A549 treated with RU486 at 1 μM for 4 hours (cell line): ENCODE results near the gene NT5C3B. TPM values are rescaled to one million over a fixed set of nuclear protein-coding genes. Genes with fewer than 3 reads are reported as not detected.

Source experiments
- total RNA-seq: library from RNA; stranded (reverse); fragments of 200-300 nt; extraction: Qiagen RNA extraction; gene quantifications from 5 replicates; pipeline ENCODE4 v1.2.3, GENCODE V29; 2022; ENCODE audit warnings: low read depth

NT5C3B gene
- 103 to 118 TPM (median 114 TPM) in 5 replicates for total RNA-seq

DNA sequence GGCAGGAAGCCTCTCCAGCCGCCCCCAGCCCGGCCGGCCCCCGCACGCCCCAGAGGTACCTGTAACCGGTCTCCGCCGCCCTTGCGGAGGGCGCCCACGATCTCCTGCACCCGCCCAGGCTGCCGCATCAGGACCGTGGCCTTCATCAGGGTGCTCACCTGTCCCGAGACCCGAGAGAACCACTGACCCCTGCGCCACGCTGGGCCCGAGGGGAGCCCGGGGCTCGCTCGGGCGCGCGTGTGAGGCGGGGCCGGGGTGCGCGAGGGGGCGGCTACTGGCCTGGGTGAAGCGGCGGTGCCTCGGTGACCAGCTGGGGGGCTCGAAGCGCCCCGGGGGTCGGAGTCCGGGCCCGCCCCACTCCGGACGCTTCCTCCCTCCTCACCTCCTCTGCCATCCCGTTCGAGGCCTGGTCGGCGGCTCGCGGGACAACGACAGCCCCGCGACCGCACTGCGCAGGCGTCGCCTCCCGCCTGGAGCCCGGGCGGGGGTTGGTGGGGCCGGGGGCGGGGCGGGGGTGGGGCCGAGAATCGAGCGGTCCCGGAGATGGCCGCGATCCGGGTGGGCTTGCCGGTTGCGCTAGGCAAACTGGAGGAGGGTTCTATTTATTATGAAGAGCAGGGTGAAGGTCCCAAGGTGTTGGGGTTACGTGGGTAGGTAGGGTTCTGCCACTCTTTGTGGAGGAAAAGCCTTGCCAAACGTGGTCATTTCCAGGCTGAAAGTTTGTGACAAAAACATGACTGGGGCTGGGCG lies at the start of gene NT5C3B:
Gene NT5C3B, minus strand, starts transcription at position 433 of the 750 bp plus-strand sequence. Its CDS starts 39 bp downstream, at position 394.

DNA sequence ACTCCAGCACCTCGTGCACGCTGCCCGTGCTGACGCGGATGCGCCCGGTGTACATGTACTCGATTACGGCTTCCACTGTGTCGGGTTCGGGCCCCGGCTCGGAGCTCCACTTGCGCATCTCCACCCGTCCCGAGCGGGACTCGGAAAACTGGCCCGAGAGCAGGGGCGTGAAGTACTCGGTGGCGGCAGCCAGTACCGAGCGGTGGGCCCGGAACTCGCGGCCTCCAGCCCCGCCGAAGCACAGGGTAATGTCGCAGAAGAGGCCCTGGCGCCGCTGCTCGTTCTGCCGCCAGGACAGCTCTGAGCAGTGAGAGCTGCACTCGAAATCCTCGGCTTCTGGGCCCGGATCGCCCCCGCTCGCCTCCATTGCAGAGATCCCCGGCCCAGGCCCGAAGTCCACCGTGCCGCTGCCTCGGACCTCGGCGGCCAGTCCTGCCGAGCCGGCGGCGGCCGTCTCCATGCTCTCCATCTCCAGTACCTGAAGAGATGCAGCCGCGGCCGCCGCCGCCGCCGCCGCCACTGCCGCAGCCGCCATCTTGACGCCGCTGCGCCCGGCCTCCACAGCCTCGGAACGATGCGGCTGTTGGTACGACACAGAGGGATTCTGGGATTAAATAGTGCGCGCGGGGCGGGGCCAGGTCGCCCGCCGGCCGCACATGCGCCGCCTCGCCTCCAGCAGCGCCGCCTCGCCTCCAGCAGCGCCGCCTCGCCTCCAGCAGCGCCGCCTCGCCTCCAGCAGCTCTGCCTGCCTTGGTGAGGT lies 29.0 kb upstream of the NT5C3B start, which contains the start of gene KLHL11:
Gene KLHL11, minus strand, starts transcription at position 588 of the 760 bp plus-strand sequence. Its CDS starts 53 bp downstream, at position 535.

DNA sequence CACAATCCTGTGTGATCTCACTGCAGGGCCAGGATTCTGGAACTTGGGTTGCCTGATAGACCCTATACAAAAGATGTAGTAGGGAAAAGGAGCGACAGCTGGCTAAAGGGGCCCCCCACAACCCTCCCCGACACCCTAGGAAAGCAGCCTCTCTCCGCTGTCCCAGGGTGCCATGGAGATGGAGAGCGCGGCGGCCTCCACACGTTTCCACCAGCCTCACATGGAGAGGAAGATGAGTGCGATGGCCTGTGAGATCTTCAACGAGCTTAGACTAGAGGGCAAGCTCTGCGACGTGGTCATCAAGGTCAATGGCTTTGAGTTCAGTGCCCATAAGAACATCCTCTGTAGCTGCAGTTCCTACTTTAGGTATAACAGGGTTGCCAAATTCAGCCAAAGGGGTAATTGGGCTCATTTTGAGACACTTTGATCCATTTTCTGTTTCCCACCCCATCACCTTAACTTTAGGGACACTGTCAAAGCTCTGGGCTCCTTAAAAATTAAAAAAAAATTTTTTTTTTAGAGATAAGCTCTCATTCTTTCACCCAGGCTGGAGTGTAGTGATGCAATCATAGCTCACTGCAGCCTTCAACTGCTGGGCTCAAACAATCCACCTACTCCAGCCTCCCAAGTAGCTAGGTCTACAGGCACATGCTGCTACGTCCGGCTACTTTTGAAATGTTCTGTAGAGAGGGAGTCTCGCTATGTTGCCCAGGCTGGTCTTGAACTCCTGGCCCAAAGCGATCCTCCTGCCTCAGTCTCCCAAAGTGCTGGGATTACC lies 1.9 kb upstream of the NT5C3B start, which contains the start of gene KLHL10:
Gene KLHL10, plus strand, starts transcription at position 65 of the 778 bp plus-strand sequence. Its CDS starts 108 bp downstream, at position 173.

DNA sequence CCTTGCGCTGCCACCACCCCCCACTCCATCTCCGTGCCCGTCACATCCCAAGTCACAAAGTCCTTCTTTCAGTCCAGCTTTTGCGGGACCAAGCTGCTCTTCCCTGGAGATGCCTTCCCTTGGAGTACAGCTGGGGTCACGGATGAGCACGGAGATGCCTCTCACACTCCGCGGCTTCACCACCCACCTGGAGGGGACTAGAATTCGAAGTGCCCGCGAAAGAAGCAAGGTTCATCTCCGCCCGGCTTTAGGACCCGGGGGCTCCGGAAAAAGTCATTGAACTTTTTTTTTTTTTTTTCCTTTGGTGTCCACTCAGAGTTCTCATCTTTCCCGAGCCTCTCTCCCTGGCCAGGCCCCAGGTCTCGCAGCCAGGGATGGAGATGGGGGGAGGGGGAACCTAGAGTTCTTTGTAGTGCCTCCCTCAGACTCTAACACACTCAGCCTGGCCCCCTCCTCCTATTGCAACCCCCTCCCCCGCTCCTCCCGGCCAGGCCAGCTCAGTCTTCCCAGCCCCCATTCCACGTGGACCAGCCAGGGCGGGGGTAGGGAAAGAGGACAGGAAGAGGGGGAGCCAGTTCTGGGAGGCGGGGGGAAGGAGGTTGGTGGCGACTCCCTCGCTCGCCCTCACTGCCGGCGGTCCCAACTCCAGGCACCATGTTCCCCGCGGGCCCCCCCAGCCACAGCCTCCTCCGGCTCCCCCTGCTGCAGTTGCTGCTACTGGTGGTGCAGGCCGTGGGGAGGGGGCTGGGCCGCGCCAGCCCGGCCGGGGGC lies 23.5 kb downstream of the NT5C3B start, which contains the start of gene FKBP10:
Gene FKBP10, plus strand, starts transcription at position 624 of the 771 bp plus-strand sequence. Its CDS starts 31 bp downstream, at position 655.

DNA sequence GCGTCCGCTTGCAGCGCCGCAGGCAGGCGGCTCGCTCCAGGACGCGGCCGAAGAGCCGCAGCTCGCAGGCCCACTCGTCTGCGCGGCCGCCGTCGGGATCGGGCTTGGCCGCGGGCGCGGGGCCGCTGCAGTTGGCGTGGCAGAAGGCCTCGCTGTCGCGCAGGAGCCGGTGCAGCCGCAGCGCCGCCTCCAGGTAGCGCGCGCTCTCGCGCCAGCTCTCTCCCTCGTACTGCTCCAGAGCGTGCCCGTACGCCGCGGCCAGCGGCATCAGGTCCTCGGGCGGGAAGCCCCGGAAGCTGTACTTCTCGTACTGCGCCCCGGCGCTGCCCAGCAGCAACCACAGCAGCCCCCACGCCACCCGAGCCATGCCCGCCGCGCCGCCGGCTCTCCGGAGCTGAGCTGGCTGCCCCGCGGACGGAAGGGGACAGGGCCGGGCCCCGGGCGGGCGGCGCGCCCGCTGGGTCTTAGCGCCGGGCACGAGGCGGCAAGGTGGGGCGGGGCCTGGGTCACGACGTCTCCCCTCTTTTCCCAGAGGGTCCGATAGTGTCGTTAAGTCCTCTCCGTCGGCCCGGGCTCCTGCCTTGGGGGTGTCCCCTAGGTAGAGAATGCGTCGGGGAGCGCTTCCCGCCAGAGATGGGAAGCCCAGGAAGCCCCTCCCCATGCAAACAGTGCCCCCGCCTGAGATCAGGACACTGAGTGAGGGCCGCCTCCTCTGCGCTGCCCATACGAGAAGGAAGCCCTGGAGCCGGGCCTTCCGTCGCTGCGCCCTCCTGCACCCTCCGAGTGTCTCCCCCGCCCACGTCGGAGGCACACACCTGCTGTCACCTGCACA lies 24.3 kb downstream of the NT5C3B start, which contains the start of gene P3H4:
Gene P3H4, minus strand, starts transcription at position 401 of the 832 bp plus-strand sequence. Its CDS starts 34 bp downstream, at position 367.

DNA sequence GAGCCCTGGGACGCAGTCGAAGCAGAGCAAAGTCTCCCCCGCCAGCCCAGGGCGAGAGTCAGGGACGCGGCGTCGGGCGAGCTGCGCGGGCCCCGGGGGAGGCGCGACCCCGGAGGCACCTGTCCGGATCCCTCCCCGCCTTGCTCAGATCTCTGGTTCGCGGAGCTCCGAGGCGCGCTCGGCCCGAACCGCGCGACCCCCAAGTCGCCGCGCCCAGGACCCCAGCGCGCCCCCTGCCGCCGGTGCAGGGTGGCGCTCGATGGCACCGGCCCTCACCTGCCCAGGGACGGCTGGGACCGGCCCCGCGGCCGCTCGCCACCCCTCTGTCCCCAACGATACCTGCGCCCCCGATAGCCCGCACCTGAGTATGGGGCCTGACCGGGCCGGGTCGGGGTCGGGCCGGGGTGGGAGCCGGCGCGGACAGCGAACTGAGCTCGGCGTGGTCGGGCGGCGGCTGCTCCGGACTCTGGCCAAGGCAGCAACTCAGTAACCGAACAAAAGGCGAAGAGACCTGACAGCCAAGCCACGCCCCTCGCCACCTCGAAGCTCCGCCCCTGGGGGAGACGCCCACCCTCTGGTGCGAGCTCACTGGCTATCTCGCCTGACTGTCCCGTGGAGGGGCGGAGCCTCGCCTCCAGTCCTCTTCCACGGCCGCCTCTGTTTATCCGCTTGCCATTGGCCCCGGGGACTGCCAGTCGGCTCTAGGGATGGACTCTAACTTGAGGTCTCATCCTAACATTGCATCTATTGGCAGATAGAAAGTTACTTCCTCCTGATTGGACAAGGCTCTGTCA lies 49.6 kb downstream of the NT5C3B start, which contains the start of gene JUP:
Gene JUP, minus strand, starts transcription at position 485 of the 794 bp plus-strand sequence. CDS start 14,857 bp downstream, outside the sequence.

Other genes with a start within 250 kb of the NT5C3B start
- 0.09 TPM in 1 of 5 replicates, not detected in the others for gene KRT14, start 249.3 kb downstream of the NT5C3B start, total RNA-seq
- gene KRT16, start 223.5 kb downstream of the NT5C3B start, total RNA-seq: 0.27 to 1.1 TPM (median 0.66 TPM) in 5 replicates
- 0.54 to 0.96 TPM (median 0.90 TPM) in 5 replicates for gene KRT17, start 211.7 kb downstream of the NT5C3B start, total RNA-seq
- 1,281 to 1,716 TPM (median 1,378 TPM) in 5 replicates for gene EIF1, start 147.3 kb downstream of the NT5C3B start, total RNA-seq
- 0.57 TPM in 1 of 5 replicates, not detected in the others for gene GAST, start 123.9 kb downstream of the NT5C3B start, total RNA-seq
- 0.69 to 2.9 TPM (median 1.5 TPM) in 5 replicates for gene HAP1, start 101.6 kb downstream of the NT5C3B start, total RNA-seq
- gene JUP, start 49.5 kb downstream of the NT5C3B start, total RNA-seq: 81.9 to 128 TPM (median 113 TPM) in 5 replicates
- gene P3H4, start 24.3 kb downstream of the NT5C3B start, total RNA-seq: 30.4 to 39.9 TPM (median 34.4 TPM) in 5 replicates
- 85.9 to 115 TPM (median 109 TPM) in 5 replicates for gene FKBP10, start 23.2 kb downstream of the NT5C3B start, total RNA-seq
- gene KLHL10, start 1.6 kb upstream of the NT5C3B start, total RNA-seq: 0.08 to 0.09 TPM (median 0.08 TPM) in 3 of 5 replicates, not detected in the others
- 2.0 to 4.4 TPM (median 2.7 TPM) in 5 replicates for gene KLHL11, start 29.2 kb upstream of the NT5C3B start, total RNA-seq
- gene ACLY, start 82.7 kb upstream of the NT5C3B start, total RNA-seq: 244 to 299 TPM (median 293 TPM) in 5 replicates
- 1.2 to 1.7 TPM (median 1.6 TPM) in 5 replicates for gene ODAD4, start 94.4 kb upstream of the NT5C3B start, total RNA-seq
- gene CNP, start 130.6 kb upstream of the NT5C3B start, total RNA-seq: 54.4 to 72.8 TPM (median 69.7 TPM) in 5 replicates
- gene DNAJC7, start 181.2 kb upstream of the NT5C3B start, total RNA-seq: 119 to 139 TPM (median 130 TPM) in 5 replicates
- 43.8 to 50.6 TPM (median 46.6 TPM) in 5 replicates for gene NKIRAS2, start 183.9 kb upstream of the NT5C3B start, total RNA-seq
- 0.59 to 0.90 TPM (median 0.74 TPM) in 5 replicates for gene C17orf113, start 214.4 kb upstream of the NT5C3B start, total RNA-seq